ENCODE measurements around the gene NEU1.
"Not testable (repeated sequence)": the region's sequence is repeated elsewhere in the genome, so short reads cannot be mapped to it uniquely, and the experiment has no call there.

Gene NEU1

GRCh38 chr6:31850765-31851484, 11.7 kb downstream of the NEU1 start:
- no peak overlapping the region for H3K4me3 ChIP-seq (replicated peaks; ENCODE audit: low read depth, low read length)
- no peak for TF ChIP-seq CTCF (IDR thresholded peaks at IDR 0.05; ENCODE audit: low read depth, low read length, missing control alignments)
- no peak for DNase-seq (ENCODE audit: extremely low read depth, low read depth)

- DNase-seq (ENCODE audit: extremely low read depth, low read depth): no peak
- no peak overlapping the region for H3K4me3 ChIP-seq (replicated peaks; ENCODE audit: low read depth, low read length)
- TF ChIP-seq CTCF (IDR thresholded peaks at IDR 0.05; ENCODE audit: low read depth, low read length, missing control alignments): no peak
These were observed 15.2 kb downstream of the NEU1 start for GRCh38 chr6:31847276-31847978.

GRCh38 chr6:31844507-31844906, 18.1 kb downstream of the NEU1 start:
- TF ChIP-seq CTCF (IDR thresholded peaks at IDR 0.05; ENCODE audit: low read depth, low read length, missing control alignments): no peak
- H3K4me3 ChIP-seq (replicated peaks; ENCODE audit: low read depth, low read length): no peak overlapping the region
- no peak for DNase-seq (ENCODE audit: extremely low read depth, low read depth)

- no peak overlapping the region for H3K4me3 ChIP-seq (replicated peaks; ENCODE audit: low read depth, low read length)
- no peak for TF ChIP-seq CTCF (IDR thresholded peaks at IDR 0.05; ENCODE audit: low read depth, low read length, missing control alignments)
- DNase-seq (ENCODE audit: extremely low read depth, low read depth): no peak
These were observed 20.6 kb downstream of the NEU1 start for GRCh38 chr6:31842053-31842452.

GRCh38 chr6:31839779-31840126, 22.9 kb downstream of the NEU1 start:
- not testable (repeated sequence) for DNase-seq (ENCODE audit: extremely low read depth, low read depth); H3K4me3 ChIP-seq (replicated peaks; ENCODE audit: low read depth, low read length)

- no peak for TF ChIP-seq CTCF (IDR thresholded peaks at IDR 0.05; ENCODE audit: low read depth, low read length, missing control alignments)
- DNase-seq (ENCODE audit: extremely low read depth, low read depth): no peak
- peak overlapping the region; percentile 72 for H3K4me3 ChIP-seq (replicated peaks; ENCODE audit: low read depth, low read length)
These were observed 23.7 kb downstream of the NEU1 start for GRCh38 chr6:31838968-31839367.

- DNase-seq (ENCODE audit: extremely low read depth, low read depth): not testable (repeated sequence)
- peak overlapping the region; percentile 72 for H3K4me3 ChIP-seq (replicated peaks; ENCODE audit: low read depth, low read length)
These were observed 24.5 kb downstream of the NEU1 start for GRCh38 chr6:31838114-31838553.

All from HFF-Myc (cell line).